MCF 10A (cell line): ENCODE measurements around the gene OTULINL. TPM values are rescaled to one million over a fixed set of nuclear protein-coding genes. Genes with fewer than 3 reads are reported as not detected.

Experiments used
- BruUV-seq: library from RNA; stranded (reverse); fragments of 400-500 nt; replicated peaks from 2 replicates; lab custom pipeline; 2021; lab: Mats Ljungman, UMichigan
- CTCF ChIA-PET: fragments of 300-600 bp; sonication (Branson Sonifier 250); formaldehyde crosslinking; extraction: SDS; loops from one replicate; lab custom pipeline; 2021; ENCODE audit warnings: antibody characterized with exemption, inconsistent platforms; lab: Yijun Ruan, JAX
- POLR2A ChIA-PET: fragments of 300-600, 350-650 bp; sonication (Branson Sonifier 250); formaldehyde crosslinking; extraction: SDS; loops from one replicate; lab custom pipeline; 2020; ENCODE audit warnings: antibody characterized with exemption, inconsistent platforms; lab: Yijun Ruan, JAX
- DNase-seq: peaks from one replicate; pipeline ENCODE4 v3.0.0-alpha.2; 2018; ENCODE audit not compliant: unreplicated experiment
- H3K27ac Mint-ChIP-seq: one replicate; pipeline ENCODE4 v1.8.0; 2022; ENCODE audit warnings: mild to moderate bottlenecking, low read depth, mixed read lengths; ENCODE audit not compliant: unreplicated experiment
- H3K27me3 Mint-ChIP-seq: one replicate; pipeline ENCODE4 v1.8.0; 2022; ENCODE audit warnings: mixed read lengths; ENCODE audit not compliant: insufficient read depth, unreplicated experiment
- H3K36me3 Mint-ChIP-seq: one replicate; pipeline ENCODE4 v1.8.0; 2022; ENCODE audit warnings: mild to moderate bottlenecking, moderate library complexity, mixed read lengths; ENCODE audit not compliant: insufficient read depth, unreplicated experiment
- H3K4me1 Mint-ChIP-seq: one replicate; pipeline ENCODE4 v1.8.0; 2022; ENCODE audit warnings: mixed read lengths; ENCODE audit not compliant: insufficient read depth, unreplicated experiment
- H3K4me3 Mint-ChIP-seq: one replicate; pipeline ENCODE4 v1.8.0; 2022; ENCODE audit warnings: mild to moderate bottlenecking, moderate library complexity, mixed read lengths; ENCODE audit not compliant: unreplicated experiment
- H3K9me3 Mint-ChIP-seq: one replicate; pipeline ENCODE4 v1.8.0; 2022; ENCODE audit warnings: mixed read lengths; ENCODE audit not compliant: unreplicated experiment
- intact Hi-C: fragments of 100-400 bp; cut with micrococcal nuclease; formaldehyde crosslinking; loops from 2 replicates; pipeline ENCODE4 v1.14.1; 2022
- total RNA-seq: library from RNA; stranded (reverse); gene quantifications from 2 replicates; pipeline ENCODE4 v1.2.3, GENCODE V29; 2022
- TF ChIP-seq, protein P1 (sequence below): fragments of 200-600 bp; IDR thresholded peaks from one replicate; pipeline ENCODE4 v1.8.0; 2022; ENCODE audit warnings: antibody characterized with exemption, mild to moderate bottlenecking; ENCODE audit not compliant: unreplicated experiment

OTULINL gene
- total RNA-seq, 1 experiment from 2014 or later = not detected

DNA sequence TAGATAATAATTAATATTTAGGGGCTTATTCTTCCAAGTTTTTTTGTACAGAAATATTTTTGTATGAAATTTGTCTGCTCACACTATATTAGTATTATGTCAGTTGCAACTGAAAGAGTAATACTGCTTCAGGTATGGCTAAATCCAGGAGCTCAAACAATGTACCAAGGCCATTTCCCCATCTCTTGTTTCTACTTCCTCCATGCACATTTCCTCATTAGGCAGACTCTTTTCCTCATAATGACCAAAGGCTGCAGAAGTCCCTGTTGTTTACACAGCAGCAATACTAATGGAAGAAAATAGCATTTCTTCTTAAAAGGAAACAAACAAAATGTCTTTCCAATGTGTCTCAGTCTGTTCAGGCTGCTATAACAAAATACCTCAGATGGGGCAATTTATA, 9.2 kb upstream of the OTULINL start:
- H3K4me1 Mint-ChIP-seq = peaks cover 9% of the 10 kb centered on the region
- intact Hi-C loops = no loop called here
- DNase-seq = no peak
- H3K9me3 Mint-ChIP-seq = no peaks in the 10 kb centered on the region
- TF ChIP-seq, protein P1, sequence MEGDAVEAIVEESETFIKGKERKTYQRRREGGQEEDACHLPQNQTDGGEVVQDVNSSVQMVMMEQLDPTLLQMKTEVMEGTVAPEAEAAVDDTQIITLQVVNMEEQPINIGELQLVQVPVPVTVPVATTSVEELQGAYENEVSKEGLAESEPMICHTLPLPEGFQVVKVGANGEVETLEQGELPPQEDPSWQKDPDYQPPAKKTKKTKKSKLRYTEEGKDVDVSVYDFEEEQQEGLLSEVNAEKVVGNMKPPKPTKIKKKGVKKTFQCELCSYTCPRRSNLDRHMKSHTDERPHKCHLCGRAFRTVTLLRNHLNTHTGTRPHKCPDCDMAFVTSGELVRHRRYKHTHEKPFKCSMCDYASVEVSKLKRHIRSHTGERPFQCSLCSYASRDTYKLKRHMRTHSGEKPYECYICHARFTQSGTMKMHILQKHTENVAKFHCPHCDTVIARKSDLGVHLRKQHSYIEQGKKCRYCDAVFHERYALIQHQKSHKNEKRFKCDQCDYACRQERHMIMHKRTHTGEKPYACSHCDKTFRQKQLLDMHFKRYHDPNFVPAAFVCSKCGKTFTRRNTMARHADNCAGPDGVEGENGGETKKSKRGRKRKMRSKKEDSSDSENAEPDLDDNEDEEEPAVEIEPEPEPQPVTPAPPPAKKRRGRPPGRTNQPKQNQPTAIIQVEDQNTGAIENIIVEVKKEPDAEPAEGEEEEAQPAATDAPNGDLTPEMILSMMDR = no peak
- H3K36me3 Mint-ChIP-seq = no peaks in the 10 kb centered on the region
- H3K27ac Mint-ChIP-seq = no peak overlapping the region
- no TSS peak for BruUV-seq
- ChIA-PET POLR2A (no interaction called here), CTCF (interaction anchor here (0.6 kb wide), 1 partner anchor 536 kb away, joined by 3 read pairs; no protein-coding TSS in a partner anchor)
- H3K4me3 Mint-ChIP-seq = no peak overlapping the region
- H3K27me3 Mint-ChIP-seq = no peaks in the 10 kb centered on the region

DNA sequence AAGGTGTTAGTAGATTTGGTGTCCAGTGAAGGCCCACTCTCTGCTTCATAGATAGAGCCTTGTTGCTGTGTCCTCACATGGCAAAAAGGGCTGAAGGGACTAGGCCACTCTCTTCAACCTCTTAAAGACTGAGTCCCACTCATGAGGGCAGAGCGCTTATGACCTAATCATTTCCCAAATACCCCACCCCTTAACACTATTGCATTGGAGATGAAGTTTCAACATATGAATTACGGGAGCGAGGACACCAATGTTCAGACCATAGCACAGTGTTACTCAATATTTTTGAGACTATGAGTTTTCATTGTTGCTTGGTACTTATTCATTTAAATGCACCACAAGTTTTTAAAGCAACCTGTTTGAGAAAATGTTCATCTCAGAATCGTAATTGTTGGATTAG, 8.8 kb upstream of the OTULINL start:
- Mint-ChIP-seq H3K4me3 (no peak overlapping the region), H3K27me3 (no peaks in the 10 kb centered on the region), H3K9me3 (no peaks in the 10 kb centered on the region), H3K36me3 (no peaks in the 10 kb centered on the region), H3K27ac (no peak overlapping the region), H3K4me1 (peaks cover 9% of the 10 kb centered on the region)
- intact Hi-C loops = no loop called here
- BruUV-seq = no TSS peak
- no peak for DNase-seq
- ChIA-PET POLR2A (no interaction called here), CTCF (interaction anchor here (0.6 kb wide), 1 partner anchor 536 kb away, joined by 3 read pairs; no protein-coding TSS in a partner anchor)
- TF ChIP-seq, protein P1 = no peak

DNA sequence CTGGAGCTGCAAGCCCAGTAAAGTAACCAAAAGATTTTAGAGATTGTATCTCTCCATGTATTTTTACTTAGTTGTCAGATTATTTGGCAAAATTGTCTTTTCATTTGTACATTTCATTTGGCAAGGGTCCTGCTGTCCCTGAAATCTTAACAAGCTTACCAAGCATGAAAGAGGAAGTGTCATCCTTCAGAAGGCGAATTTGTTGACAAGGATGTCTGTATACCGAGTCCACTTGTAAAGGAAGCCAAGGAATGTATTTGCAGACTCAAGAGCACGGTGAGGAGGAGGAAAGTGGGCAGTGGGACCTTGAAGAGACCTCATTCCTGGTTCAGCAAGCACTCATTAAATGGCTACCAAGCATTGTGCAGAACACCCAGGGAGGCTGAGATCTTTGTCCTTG, 7.5 kb upstream of the OTULINL start:
- Mint-ChIP-seq H3K9me3 (no peaks in the 10 kb centered on the region), H3K4me3 (no peak overlapping the region), H3K27me3 (no peaks in the 10 kb centered on the region), H3K27ac (no peak overlapping the region), H3K36me3 (no peaks in the 10 kb centered on the region), H3K4me1 (peaks cover 9% of the 10 kb centered on the region)
- BruUV-seq = no TSS peak
- DNase-seq = no peak
- TF ChIP-seq, protein P1 = no peak
- ChIA-PET POLR2A (no interaction called here), CTCF (no interaction called here)
- intact Hi-C loops = no loop called here

DNA sequence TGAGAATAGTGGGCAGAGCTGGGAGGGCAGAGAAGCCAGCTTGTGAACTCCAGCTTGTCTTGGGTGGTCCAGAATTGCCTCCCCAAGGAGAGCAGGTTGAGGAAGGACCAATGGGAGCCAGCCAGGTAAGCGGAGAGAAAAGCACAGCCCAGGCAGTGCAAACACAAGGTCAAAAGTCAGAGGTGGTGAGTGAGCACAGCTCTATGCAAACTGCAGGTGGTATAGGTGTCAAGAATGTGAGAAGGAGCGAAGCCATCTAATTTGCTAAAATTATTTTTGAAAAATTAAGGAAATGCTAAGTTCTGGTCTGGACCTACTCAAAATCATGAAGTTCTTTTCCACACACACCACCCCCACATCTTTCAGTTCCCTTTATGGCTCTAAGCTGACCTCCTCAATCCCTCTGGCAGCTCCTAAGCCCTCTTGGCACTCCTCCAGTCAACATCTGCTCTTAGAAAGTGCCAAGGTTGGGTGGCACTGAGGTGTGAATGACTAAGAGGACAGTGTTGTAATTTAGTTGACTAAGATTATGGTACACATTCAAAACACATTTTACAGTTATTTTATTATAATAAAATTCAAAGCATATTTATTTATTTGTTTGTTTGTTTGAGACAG, 6.6 kb upstream of the OTULINL start:
- H3K9me3 Mint-ChIP-seq = no peaks in the 10 kb centered on the region
- TF ChIP-seq, protein P1 = no peak
- ChIA-PET POLR2A (interaction anchor here (1.1 kb wide), 1 partner anchor 190 kb away, joined by 3 read pairs; no protein-coding TSS in a partner anchor), CTCF (interaction anchor here (0.7 to 0.8 kb wide), 2 partner anchors 147 to 288 kb away, joined by 3 read pairs; no protein-coding TSS in a partner anchor)
- BruUV-seq = no TSS peak
- intact Hi-C loops = no loop called here
- H3K36me3 Mint-ChIP-seq = no peaks in the 10 kb centered on the region
- no peak overlapping the region for H3K27ac Mint-ChIP-seq
- peak; percentile 95 for DNase-seq
- H3K27me3 Mint-ChIP-seq = no peaks in the 10 kb centered on the region
- H3K4me1 Mint-ChIP-seq = peaks cover 9% of the 10 kb centered on the region
- H3K4me3 Mint-ChIP-seq = no peak overlapping the region
